Amygdala (tissue), 56 donors: Measurements from ENCODE around the gene EMC10.
A peak's percentile ranks its signal among the peaks of the same experiment; 100 is the strongest.

Experiments used
- DNase-seq, 56 donors: peaks; one replicate each; lab custom pipeline; 2025; lab: John Stamatoyannopoulos, UW

EMC10 gene

DNA sequence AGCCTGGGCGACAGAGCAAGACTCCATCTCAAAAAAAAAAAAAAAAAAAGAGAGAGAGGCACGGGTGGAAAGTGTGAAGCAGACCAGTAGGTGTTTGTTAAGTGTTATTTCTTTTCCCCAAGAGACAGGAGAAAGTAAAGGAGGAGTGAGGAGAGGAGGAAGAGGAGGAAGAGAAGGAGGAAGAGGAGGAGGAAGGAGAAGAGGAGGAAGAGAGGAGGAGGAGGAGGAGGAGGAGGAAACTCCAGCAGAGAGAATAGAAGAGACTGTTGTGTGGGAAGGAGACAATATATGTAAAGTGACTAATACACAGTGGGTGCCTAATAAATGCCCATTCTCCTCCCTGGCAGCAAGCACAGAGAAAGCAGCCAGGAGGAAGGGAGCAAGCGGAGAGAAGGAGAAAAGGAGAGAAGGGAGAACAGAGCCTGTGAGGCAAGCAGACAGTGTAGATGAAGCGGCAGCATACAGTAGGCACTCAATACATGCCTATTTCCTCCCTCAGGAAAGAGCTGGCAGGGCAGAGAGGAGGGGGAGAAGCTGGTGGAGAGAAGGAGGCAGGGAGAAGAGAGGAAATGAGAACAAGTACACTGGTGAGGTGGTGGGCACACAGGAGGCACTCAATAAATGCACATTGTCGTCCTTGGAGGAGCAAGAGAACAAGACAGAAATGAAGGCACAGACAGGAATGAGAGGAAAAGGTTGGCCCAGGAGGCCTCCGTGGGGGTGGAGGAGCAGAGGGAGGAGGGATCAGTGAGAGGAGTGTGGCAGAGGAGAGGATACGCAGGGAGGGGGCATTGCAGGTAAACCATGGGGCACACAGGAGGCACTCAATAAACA, 18.1 kb downstream of the EMC10 start:
- no peak for DNase-seq

DNA sequence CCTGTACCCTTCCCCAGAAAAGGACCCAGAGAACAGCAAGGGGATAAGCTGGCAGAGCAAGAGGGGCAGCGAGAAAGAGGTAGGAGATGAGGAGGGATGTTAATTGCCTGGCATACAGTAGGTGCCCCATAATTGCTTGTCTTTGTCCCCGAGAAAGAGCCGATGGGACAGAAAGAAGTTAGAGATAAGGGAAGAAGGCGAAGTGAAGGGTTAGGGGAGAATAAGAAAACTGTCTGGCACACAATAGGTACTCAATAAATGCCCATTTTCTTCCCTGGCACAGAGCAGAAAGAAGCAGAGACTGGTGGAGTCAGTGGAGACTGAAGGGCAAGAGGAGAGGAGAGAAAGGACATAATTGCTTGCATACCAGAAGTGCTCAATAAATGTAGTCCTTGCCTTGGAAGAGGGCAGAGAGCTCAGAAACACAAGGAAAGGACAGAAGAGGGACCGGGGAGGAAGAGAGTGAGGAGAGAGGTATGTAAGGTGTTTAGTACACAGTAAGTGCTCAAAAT, 18.8 kb downstream of the EMC10 start:
- DNase-seq, result no peak

DNA sequence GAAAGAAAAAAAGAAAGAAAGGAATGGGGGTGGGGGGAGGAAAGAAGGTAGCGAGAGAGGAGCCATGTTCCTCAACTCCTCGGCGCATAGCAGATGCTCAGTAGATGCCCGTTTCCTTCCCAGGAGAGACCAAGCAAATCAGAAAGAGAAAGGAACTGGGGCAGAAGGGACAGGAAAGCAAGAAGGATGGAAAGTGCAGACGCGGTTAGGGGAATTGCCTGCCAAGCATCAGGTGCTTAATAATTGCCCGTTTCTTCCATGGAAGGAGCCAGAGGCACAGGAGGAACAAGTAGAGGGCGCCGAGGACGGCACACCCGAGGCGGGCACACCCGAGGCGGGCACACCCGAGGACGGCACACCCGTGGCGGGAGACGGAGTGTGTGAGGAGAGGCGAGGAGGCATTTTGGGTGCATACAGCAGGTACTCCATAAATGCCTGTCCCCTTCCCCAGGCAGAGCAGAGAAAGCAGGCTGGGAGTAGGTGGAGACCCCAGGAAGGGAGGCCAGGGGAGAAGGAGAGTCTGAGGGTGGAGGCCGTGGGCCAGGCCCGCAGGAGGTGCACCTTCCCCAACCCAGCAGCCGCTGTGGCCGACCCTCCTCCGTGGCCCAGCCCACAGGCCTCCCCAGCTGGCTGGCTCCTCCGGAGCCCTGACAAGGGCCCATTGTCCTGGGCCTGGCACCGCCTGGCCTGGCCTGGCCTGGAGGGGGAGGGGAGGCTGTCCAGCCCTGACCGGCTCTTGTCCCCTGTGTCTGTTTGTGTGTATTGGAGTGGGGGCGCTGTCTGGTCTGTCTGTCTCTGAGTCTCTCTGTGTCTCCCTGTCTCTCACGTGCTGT, 20.1 kb downstream of the EMC10 start:
- DNase-seq, result peak in 55 of 56 donors; percentile 41 to 97 (median 90)

DNA sequence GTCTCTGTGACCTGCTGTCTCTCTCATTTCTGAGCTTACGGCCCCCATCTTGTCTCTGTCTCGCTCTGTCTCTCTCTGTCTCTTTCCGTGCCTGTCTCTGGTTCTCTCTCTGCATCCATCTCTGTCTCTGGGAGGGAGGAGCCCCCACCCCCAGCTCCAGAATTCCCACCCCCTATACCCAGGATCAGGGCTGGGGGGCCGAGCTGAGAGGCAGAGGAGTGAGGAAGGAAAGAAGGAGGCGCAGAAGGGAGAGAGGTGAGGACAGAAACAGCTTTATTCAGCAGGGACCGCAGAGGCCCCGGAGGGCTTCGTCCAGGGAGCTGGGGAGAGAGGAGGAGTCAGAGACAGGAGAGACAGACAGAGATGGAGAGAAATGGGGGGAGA, 20.7 kb downstream of the EMC10 start:
- DNase-seq, result no peak

DNA sequence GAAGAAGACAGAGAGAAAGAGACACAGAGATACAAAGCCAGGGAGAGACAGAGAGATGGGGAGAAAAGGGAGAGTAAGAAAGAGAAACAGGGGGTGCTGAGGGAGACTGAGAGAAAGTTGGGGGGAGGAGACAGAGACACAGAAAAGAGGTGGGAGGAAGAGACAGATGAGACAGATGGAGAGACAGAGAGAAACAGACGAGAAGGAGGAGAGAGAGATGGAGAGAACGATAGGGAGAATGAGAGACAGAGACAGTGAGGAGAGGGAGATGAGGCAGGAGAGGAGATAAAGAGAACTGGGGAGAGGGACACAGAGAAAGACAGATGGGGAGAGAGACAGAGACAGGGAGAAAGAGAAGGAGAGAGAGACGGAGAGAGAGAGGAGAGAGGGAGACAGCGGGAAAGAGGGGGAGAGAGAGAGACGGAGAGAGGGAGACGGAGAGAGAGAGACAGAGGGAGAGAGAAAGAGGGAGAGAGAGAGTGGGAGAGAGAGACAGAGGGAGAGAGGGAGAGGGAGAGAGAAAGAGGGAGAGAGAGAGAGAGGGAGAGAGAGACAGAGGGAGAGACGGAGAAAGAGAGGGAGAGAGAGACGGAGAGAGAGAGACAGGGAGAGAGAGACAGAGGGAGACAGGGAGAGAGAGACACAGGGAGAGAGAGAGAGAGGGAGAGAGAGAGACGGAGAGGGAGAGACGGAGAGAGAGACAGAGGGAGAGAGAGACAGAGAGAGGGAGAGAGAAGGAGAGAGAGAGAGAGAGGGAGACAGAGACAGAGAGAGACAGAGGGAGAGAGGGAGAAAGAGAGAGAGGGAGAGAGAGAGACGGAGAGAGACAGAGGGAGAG, 22.1 kb downstream of the EMC10 start:
- no peak for DNase-seq

DNA sequence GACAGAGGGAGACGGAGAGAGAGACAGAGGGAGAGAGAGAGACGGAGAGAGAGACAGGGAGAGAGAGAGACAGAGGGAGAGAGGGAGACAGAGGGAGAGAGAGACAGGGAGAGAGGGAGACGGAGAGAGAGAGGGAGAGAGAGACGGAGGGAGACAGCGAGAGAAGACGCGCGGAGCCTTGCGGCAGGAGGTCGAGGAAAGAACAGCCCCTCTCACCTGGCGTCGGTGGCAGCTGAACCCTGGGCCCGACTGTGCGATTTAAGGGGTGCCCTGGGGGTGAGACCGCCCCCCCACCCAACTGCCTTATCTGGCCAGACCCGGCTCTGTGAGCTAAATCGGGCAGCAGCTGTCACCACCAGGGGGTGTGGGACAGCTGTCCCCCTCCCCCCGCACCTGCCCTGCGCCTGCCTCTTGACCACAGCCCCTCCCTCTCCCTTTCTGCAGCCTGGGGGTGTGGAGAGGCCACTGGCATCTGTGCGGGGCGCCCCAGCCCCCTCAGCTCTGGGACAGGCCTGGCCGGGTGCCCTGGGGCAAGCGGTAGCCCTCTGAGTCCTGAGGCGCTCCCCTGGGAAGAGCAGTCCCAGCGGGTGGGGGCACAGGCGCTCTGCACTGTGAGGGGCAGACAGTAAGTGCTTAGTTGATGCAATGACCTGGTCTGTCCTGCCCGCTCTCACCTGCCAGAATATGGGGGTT, 23.9 kb downstream of the EMC10 start:
- peak in 29 of 56 donors; percentile 16 to 72 (median 43) for DNase-seq

DNA sequence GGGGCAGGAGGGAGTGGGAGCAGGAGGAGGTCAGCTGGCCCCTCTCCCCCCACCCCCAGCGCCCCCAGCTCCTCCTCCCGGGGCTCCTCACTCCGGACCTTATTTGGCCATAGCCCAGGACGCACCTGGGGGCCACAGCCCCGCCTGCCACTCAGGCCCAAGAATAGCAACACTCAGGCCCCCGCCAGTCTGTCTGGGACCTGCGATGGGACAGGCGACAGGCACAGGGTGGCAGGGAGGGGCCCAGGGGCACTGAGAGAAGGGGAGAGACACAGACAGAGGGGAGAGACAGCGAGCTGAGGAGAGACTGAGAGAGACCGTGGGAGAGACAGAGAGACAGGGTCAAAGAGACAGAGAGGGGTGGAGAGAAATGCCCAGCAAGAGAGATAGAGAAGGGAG, 24.4 kb downstream of the EMC10 start:
- DNase-seq, result peak in 1 of 56 donors; percentile 72

DNA sequence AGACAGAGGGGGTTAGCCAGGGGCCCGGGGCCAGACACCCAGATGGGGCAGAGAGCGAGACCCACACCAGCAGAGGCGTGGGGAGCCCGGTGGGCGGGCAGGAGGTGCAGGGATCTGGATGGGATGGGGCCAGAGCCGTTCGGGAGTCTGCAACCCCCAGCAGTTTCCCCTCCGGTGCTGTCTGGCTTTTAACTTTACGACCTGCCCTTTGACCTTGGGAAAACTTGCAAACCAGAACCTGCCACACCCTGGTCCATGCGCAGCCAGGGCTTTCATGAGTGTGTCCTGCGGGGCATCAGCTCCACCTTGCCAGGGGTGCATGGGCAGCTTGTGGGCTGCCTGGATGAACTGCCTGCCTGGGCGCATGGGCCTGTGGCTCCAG, 24.9 kb downstream of the EMC10 start:
- no peak for DNase-seq

DNA sequence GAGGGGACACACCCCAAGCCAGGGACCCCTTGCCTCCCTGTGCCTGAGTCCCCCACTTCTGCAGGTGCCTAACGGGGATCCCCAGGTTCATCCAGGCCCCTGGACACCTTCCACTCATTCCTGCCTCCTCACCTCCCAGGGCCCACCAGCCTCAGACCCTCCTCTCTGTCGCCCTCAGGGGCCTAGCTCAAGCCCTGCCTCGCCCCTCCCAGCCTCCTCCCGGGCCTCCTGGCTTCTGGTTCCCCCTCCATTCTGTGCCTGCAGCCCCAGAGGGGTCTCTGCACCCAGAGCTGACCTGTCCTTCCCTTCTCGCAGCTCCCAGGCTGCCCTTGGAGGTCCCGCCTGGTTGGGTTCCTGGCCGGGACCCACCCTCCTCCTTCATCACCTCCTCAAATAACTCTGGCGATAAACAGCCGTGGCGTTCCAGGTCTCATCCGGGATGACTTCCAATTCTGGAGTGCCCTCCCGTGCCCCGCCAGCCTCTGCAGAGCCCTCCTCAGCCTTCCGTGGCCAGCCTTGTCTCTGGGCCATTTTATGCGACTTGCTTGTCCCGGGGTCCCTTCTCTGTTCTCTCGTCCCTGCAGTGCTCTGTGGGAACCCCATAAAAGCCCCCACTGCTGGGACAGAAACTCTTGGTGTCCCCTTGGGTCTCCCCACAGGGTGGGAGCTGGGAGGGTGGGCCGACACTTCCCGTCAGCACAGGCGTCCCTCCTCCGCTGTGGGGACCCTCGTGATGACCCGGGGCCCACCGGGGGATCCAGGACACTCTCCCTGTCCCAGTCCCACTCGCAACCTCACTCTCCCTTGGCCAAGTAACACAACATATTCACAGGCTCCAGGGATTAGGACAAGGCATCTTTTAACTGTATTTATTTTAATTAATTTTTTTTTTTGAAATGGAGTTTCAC, 25.5 kb downstream of the EMC10 start:
- no peak for DNase-seq

DNA sequence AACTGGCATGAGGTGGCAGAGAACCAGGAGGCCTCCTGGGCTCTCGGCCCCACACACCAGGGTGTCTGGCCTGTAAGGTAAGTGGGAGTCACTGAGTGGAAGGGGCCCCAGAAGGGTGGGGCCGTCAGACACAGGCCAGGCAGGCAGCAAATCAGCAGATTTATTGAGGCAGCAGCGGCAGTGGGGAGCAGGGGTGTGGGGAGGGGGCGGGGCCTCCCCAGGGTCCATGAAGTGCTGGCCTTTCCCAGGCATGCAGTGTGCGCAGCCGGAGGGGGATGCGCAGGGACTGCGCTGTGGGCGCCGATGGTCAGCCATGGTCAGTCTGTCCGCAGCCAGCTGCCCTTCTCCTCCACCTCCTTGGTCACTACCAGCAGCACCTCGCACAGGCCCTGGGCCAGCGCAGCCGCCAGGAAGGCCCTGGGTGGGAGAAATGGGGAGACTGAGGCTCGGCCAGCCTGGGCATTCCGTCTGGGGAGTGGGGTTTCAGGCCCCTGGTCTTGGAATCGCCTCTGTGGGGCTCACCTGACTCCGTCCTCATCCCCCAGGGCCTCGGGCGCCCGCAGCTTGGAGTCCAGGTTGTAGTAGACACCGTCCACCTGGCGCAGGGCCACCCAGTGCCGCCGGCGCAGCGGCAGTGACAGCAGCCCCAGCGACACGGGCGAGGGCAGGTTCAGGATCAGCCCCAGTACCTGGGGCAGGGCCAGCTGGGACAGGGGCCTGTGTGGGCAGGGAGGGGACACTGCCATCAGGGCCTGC, 29.7 kb downstream of the EMC10 start:
- no peak for DNase-seq

DNA sequence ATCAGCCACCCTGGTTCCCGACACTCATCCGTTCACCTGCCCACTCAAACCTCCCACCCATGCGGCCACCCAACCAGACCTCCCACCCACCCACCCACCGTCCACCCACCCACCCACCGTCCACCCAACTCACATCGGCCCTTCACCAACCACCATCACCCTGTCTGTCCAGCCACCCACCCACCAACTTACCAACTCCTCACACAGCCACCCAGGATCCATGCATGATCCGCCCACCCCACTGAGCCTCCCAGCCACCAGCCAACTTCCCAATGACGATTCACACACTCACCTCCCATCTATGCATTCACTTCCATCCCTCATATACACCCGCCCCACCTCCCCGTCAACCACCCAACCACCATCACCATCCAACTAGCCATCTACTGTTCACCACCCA, 30.4 kb downstream of the EMC10 start:
- DNase-seq, result no peak

DNA sequence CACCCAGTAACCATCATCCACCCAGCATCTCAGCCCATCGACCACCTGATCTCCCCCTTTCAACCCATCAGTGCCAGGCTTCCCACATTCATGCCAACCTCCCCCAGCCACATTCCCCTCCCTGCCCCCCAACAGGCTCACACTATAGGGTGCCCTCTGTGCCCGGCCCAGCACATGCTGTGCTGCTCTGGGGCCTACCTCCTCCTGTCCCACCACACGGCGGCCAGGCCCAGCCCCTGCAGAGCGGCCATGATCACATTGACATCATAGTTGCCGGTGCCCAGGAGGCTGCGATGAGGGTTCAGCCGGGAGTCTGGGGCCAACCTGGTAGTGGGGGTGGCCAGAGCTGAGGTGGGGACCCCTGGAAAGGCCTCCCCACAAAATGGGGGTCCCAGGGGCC, 31.1 kb downstream of the EMC10 start:
- no peak for DNase-seq

DNA sequence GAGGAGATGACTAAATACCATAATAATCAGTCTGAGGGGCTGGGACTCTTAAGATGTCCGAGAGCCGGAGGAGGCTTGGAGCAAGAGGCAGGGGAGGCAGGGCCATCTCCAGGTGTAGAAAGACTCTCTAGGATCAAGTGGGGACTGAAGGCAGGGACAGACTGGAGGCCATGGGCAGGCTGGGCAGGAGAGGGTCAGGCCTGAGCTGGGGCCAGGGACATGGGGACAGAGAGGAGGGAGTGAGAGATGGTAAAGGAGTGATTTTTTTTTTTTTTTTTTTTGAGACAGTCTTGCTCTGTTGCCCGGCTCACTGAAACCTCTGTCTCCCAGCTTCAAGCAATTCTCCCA, 32.5 kb downstream of the EMC10 start:
- DNase-seq, result no peak

DNA sequence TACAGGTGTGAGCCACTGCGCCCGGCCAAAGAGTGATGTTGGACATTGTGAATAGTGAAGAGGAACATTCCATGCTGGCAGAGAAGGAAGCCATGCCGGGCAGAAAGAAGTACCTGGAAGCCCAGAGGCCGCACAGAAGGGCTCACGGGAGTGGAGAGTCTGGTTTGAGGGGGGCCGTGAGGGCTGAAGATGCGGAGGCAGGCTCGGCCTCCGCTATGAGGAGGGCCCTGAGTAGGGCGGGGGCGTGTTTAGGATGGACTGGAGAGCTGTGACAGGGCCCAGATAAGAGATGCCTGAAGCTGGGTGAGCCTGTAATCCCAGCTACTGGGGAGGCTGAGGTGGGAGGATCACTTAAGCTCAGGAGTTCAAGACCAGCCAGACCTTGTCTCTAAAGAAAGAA, 33.1 kb downstream of the EMC10 start:
- no peak for DNase-seq

DNA sequence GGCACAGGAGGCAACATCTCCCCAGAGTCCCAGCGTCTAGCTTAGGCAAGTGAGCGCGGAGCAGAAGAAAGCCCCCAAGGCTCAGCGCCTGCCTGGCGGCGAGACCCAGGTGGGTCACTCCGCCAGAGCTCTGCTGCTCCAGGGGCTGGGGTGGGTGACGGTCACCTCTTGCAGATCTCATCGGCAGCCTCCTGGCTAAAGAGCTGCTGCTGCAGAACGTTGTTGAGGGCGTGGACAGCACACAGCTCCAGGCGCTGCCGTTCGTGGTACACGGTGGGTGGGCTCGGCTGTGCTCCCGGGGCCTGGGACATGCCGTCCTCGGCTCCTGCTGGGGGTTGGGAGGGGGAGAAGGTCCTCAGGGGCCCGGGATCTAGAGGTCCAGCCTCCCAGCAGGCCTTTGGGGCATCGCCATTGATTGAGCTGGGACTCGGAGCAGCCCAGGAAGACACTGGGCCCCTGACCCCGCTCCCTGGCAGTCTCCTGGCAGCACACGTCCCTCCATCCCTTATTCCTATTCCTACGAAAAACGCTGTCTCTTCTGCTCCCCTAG, 33.9 kb downstream of the EMC10 start:
- DNase-seq, result peak in 11 of 56 donors; percentile 21 to 67 (median 39)

DNA sequence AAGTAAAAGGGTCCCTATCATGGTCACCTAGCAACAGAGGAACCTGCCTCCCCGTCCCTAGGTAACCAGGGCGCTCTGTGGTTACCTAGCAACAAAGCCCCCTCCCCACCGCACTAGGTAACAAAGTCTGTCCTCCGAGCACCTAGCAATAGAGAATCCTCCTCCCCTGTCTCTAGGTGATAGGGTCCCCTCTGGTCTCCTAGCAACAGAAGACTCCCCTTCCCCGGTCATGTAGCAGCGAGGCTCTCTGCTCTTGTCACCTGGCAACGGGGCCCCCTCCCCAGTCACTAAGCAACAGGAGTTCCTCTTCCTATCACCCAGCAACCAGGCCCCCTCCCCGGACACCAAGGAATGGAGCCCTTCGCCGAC, 34.4 kb downstream of the EMC10 start:
- peak in 8 of 56 donors; percentile 86 to 98 (median 91) for DNase-seq

DNA sequence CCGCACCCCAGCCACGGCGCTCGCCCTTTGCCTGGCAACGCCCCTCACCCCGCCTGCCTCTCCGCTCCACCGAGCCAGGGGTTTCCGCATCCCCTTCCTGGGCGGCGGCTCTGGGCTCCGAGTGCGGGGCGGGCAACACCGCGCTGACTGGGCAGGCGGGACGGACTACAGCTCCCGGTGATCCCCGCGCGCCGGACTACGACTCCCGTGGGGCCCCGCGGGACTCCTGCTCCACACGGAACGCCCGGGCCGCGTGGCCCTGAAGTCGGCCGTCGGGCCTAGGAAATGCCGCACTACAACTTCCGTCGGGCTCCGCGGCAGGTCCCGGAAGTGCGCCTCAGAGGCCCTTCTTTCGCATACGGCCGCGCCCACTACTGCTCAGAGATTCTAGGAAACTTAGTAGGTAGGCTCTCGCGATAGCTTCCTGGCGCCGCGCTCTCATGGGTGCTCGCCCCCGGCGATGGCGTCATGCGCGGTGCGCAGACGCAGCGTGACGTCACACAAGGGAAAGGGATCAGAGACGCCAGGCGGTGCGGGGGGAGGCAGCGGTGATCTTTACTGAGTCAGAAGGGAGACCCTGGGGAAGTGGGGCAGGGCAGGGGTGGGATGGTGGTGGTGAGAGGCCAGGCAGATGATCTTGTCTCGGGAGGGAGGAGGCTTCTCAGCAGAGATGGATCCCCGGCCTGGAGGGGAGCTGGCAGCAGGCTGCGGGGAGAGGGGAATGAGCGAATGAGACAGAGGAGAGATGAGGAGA, 34.9 kb downstream of the EMC10 start, which contains the start of gene JOSD2:
Gene JOSD2 (minus strand): TSS at position 123 of the 754 bp plus-strand sequence. CDS start 760 bp downstream, outside the sequence.
- DNase-seq, result peak; percentile 81 to 99 (median 98)
